ENCODE data around the gene ATG7. TPM values are rescaled to one million over a fixed set of nuclear protein-coding genes. Genes with fewer than 3 reads are reported as not detected.
A peak's percentile ranks its signal among the peaks of the same experiment; 100 is the strongest.

The ATG7 gene
- total and polyA plus RNA-seq, 8 donors = 25.0 to 73.3 (median 29.6) TPM

GRCh38 chr3:11302444-11302843 is 30.2 kb downstream of the ATG7 start:
- Histone ChIP-seq H3K9me3 (no peaks in the 10 kb centered on the region), H3K4me1 (peaks cover 3 to 28% of the 10 kb centered on the region in 2 donors), H3K4me3 (no peak overlapping the region), H3K27ac (no peak overlapping the region), H3K36me3 (peaks cover 0 to 82% of the 10 kb centered on the region in 2 donors), H3K27me3 (no peaks in the 10 kb centered on the region)
- ATAC-seq (peak; percentile 32), DNase-seq (no peak)
- no peak for TF ChIP-seq CTCF (IDR thresholded peaks at IDR 0.05)
- intact Hi-C loops (cut with DNase I) = no loop called here

DNA sequence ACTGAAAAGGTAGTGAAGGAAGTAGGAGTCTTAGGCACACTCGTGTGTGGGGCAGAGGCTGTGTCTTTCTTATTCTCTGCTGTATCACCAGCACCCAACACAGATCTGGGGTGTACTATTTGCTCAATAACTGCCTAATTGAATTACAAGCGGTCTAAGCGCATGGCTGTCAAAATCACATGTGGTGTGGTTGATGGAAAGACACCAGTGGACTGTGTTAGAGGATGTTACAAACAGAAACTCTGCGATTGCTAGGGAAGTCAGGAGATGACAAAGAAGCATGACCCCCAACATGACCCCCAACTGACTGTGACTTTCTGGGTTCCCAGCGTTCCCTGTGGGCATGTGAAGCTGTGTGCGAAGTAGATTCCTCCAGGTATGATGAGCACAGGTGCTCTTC is 32.0 kb downstream of the ATG7 start:
- Histone ChIP-seq H3K9me3 (no peaks in the 10 kb centered on the region), H3K4me1 (peaks cover 3 to 32% of the 10 kb centered on the region in 2 donors), H3K4me3 (no peak overlapping the region), H3K27me3 (no peaks in the 10 kb centered on the region), H3K36me3 (peaks cover 0 to 82% of the 10 kb centered on the region in 2 donors), H3K27ac (peak overlapping the region in 1 of 2 donors; percentile 67)
- DNase-seq (no peak), ATAC-seq (peak; percentile 23)
- intact Hi-C loops (cut with DNase I) = no loop called here
- TF ChIP-seq CTCF (IDR thresholded peaks at IDR 0.05) = no peak

DNA sequence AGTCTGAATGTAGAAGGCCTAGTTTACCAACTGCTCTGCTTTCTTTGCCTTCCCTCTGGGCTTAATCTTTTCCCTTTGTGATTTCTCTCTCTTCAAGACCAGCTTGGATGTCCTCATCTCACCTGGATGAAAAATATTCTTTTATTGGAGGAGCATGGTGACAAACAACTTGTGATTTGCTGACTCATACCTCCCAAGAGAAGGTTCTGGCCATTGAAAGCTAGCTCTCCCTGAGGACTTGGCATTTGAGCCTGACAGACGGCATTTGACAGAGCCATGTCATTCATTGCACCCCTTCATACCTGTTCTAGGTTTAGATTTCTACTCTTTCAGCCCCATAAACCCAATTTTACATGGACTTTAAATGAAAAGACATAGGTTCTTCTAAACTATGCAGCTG is 33.3 kb downstream of the ATG7 start:
- H3K4me3 ChIP-seq = no peak overlapping the region
- H3K27me3 ChIP-seq = no peaks in the 10 kb centered on the region
- ATAC-seq (peak; percentile 17), DNase-seq (no peak)
- H3K27ac ChIP-seq = peak overlapping the region in 1 of 2 donors; percentile 67
- peaks cover 3 to 32% of the 10 kb centered on the region in 2 donors for H3K4me1 ChIP-seq
- TF ChIP-seq CTCF (IDR thresholded peaks at IDR 0.05) = no peak
- intact Hi-C loops (cut with DNase I) = no loop called here
- peaks cover 0 to 82% of the 10 kb centered on the region in 2 donors for H3K36me3 ChIP-seq
- H3K9me3 ChIP-seq = no peaks in the 10 kb centered on the region

GRCh38 chr3:11306817-11307589 is 34.8 kb downstream of the ATG7 start:
- intact Hi-C loops (cut with DNase I) = no loop called here
- peak overlapping the region; percentile 8 to 24 for H3K27ac ChIP-seq

More at GRCh38 chr3:11306817-11307589, 34.8 kb downstream of the ATG7 start:
- Histone ChIP-seq H3K27me3 (no peaks in the 10 kb centered on the region), H3K36me3 (peaks cover 0 to 81% of the 10 kb centered on the region in 2 donors), H3K4me1 (peaks cover 3 to 26% of the 10 kb centered on the region in 2 donors), H3K9me3 (no peaks in the 10 kb centered on the region), H3K4me3 (no peak overlapping the region)
- DNase-seq (no peak), ATAC-seq (peak; percentile 23)
- TF ChIP-seq CTCF (IDR thresholded peaks at IDR 0.05) = no peak
